GM15510 (cell line): Measurements from ENCODE around the gene CNN2.

ENCODE experiments used
- POLR2A ChIP-seq: IDR thresholded peaks from 3 replicates; pipeline ENCODE4 v1.6.1; 2011; ENCODE audit warnings: borderline replicate concordance; ENCODE audit not compliant: insufficient read length; ENCODE audit errors: extremely low read depth

CNN2 gene

GRCh38 chr19:991932-992669, 34.3 kb upstream of the CNN2 start:
- TF ChIP-seq POLR2A, result no peak

- TF ChIP-seq POLR2A, result no peak
These were observed 33.7 kb upstream of the CNN2 start for GRCh38 chr19:992670-993055.

GRCh38 chr19:993361-993830, 33.0 kb upstream of the CNN2 start:
- no peak for TF ChIP-seq POLR2A

GRCh38 chr19:993831-994393, 32.5 kb upstream of the CNN2 start:
- no peak for TF ChIP-seq POLR2A

- no peak for TF ChIP-seq POLR2A
These were observed 31.9 kb upstream of the CNN2 start for GRCh38 chr19:994516-994915.

GRCh38 chr19:995051-995827, 31.2 kb upstream of the CNN2 start:
- TF ChIP-seq POLR2A, result no peak

GRCh38 chr19:996051-996838, 30.2 kb upstream of the CNN2 start:
- no peak for TF ChIP-seq POLR2A

- no peak for TF ChIP-seq POLR2A
These were observed 28.3 kb upstream of the CNN2 start for GRCh38 chr19:998064-998463.

GRCh38 chr19:999379-999719, 27.1 kb upstream of the CNN2 start:
- TF ChIP-seq POLR2A, result no peak

GRCh38 chr19:1000095-1000494, 26.3 kb upstream of the CNN2 start, which contains the start of gene GRIN3B:
Gene GRIN3B, plus strand, starts transcription at chr19:1000419. Its CDS starts 19 bp downstream, at chr19:1000438.
- no peak for TF ChIP-seq POLR2A

GRCh38 chr19:1000591-1001537, 25.5 kb upstream of the CNN2 start:
- TF ChIP-seq POLR2A, result no peak

GRCh38 chr19:1001538-1002166, 24.8 kb upstream of the CNN2 start:
- TF ChIP-seq POLR2A, result no peak

GRCh38 chr19:1002600-1002999, 23.8 kb upstream of the CNN2 start:
- TF ChIP-seq POLR2A, result no peak

- TF ChIP-seq POLR2A, result no peak
These were observed 23.1 kb upstream of the CNN2 start for GRCh38 chr19:1003283-1003682.

GRCh38 chr19:1004204-1004802, 22.1 kb upstream of the CNN2 start:
- no peak for TF ChIP-seq POLR2A
